Activated CD4-positive, alpha-beta T cell treated with anti-CD3 and anti-CD28 coated beads, Interleukin-2, amount 50 U/mL, for 16 hours (primary cell): ENCODE measurements around the gene FZR1.
"Not testable (repeated sequence)": the region's sequence is repeated elsewhere in the genome, so short reads cannot be mapped to it uniquely, and the experiment has no call there.

Experiments used
- DNase-seq: peaks from one replicate; pipeline ENCODE4 v3.0.0-alpha.2; 2020

FZR1 gene

DNA sequence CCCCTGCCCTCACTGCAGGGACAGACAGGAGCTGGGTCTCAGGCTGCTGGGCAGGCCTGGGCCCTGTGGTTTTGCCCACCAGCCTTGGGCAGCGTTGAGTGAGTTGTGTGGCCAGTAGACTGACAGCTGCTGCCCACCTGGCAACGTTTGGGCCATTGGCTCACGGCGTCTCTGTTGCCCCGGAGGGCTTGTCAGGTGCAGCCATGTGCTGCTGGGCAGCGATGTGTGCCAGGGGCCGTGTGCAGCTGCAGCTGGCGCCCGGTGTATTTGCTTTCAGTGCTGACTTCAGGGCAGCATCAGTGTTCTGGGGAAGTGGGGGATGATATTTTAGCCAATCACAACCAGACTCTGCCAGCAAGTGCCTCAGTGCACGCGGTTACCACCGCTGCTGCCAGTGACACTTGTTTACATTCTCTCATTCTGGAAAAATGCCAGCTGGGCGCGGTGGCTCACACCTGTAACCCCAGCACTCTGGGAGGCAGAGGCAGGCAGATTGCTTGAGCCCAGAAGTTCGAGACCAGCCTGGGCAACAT is 10.6 kb downstream of the FZR1 start:
- DNase-seq = no peak

GRCh38 chr19:3517638-3518037 is 11.5 kb downstream of the FZR1 start:
- DNase-seq = no peak

GRCh38 chr19:3518255-3518654 is 12.1 kb downstream of the FZR1 start:
- DNase-seq = no peak

- DNase-seq = no peak
Observed at GRCh38 chr19:3518659-3519058, 12.5 kb downstream of the FZR1 start.

DNA sequence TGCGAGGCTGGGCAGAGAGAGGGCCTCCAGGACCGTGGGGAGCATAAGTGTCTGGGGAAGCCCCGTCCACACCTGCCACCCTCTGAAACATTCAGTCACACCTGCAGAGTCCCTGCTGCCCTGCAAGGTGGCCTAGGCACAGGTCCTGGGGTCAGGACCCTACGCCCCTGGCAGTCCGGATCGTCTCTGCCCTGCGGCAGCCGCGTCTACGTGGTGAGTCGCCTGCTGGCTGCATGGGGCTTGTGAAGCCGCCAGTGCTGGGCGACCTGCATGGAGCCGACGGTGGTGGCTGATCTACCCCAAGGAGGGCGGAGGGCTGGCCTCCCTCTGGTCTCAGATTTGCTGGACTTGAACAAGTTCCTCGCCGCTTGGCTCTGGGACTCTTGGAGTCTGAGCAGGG is 13.0 kb downstream of the FZR1 start:
- DNase-seq = no peak

DNA sequence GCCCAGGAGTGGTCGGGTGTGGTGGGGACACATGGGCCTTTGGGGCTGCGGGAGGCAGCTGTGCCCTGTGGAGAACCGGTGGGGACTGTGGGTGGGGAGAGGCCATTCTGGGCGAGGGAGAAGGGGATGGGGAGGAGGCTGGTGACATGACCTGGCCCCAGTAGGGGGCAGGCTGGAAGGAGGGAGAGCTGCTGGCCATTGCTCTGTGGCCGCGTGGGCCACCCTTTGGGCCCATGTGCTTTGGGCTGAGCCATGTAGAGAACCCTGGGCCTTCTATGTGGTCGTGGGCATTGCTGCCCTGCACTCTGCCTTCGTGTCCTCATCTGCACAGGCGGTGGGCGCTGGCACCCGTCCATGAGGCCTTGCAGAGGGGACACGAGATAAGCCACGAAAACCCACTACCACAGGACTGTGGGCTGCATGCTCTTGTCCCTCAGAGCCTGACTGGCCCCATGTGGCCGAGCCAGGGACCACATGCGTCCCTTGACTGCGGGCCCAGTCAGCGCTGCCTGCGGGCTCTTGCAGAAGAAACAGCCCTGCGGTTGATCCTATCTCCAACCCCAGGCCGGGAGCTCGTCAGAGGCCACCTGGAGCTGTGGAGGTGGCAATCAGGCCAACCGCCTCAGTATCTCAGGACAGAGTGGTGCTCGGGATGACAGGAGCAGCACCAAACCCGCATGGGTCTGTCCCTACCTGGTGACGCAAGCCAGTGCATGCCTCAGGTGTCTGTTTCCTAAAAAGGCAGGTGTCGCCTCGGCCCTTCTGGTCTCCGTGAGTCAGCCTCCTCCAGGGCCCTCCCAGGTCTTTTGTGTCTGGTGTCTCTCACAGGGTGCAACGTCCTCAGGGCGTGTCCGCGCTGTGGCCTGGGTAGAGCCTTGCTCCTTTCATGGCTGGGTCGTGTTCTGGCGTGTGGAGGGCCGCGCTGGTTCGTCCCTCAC is 14.3 kb downstream of the FZR1 start:
- no peak for DNase-seq

GRCh38 chr19:3521104-3521445 is 15.0 kb downstream of the FZR1 start:
- DNase-seq = no peak

- no peak for DNase-seq
Observed at GRCh38 chr19:3522421-3523360, 16.6 kb downstream of the FZR1 start.

- no peak for DNase-seq
Observed at GRCh38 chr19:3523361-3524077, 17.4 kb downstream of the FZR1 start.

- no peak for DNase-seq
Observed at GRCh38 chr19:3524078-3524842, 18.1 kb downstream of the FZR1 start.

DNA sequence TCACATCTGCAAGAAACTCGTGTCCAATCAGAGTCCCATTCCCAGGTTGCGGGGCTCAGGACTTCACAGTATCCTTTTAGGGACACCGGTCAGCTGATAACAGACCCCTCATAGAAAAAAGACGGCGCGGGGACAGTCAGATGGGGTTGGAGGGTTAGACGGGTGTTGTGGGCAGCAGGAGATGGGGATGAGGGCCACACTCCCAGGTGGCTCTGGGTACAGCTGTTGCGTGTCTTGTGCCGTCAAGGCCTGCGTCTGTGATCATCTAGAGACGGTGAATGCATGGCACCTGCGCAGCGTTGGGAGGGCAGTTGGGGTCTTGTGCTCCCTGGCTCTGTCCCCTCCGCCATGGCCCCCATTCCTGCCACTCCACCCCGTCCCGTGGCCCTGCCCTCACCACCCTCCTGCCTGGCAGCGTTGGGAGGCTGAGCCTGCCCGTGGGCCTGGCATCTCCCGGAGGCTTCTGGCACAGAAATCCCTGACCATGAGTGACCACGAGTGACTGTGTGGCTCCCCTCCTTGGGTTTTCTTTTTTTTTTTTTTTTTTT is 18.9 kb downstream of the FZR1 start:
- DNase-seq = no peak

DNA sequence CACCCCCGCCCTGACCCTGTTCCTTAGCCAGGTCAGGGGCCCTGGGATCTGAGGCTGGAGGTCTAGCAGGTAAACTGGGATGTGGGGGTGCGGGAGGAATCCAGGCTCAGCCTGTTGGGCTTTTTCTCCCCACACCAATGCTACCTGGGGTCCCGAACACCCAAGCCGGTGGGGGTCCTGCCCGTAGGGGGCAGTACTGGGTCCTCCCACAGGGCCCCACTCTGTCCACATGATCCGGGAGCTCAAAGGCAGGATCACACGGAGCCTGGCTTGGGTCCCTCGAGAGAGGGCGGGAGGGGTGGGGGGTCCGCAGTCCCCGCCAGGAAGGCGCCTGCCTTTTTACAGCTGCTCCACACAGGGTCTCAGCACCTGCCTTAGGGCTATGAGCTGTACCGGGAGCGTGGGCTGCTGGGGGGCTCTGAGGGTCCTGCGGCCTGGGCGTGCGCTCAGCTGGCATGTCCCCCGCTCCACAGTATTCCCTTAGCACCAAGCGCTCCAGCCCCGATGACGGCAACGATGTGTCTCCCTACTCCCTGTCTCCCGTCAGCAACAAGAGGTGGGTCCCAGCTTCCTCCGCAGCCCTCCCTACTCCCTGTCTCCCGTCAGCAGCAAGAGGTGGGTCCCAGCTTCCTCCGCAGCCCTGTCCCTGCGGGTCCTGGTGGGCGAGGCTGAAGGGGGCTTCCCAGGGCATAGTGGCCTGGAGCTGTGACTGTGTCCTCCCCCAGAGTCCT is 20.6 kb downstream of the FZR1 start:
- DNase-seq = no peak

DNA sequence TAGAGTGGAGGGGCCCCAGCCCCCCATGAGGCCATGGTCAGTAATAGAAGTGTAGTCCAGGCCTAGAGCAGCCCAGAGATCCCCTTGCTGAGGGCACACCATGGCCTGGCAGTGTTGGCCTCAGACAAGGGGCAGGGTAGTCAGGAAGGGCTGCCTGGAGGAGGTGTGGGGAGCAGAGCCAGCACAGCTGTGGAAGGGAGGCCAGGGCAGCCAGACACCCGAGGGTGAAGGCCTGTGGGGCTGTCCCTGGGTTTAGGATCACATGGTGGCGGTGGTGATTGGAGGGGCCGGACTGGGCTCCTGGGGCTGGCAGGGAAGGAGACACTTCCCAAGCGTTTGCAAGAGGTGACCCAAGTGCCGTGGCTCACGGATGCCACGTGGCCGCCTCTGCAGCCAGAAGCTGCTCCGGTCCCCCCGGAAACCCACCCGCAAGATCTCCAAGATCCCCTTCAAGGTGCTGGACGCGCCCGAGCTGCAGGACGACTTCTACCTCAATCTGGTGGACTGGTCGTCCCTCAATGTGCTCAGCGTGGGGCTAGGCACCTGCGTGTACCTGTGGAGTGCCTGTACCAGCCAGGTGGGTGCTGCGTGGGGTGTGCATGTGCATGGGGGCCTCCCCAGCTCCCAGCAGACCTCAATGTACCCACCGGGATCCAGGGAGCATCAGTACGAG is 21.3 kb downstream of the FZR1 start:
- DNase-seq = no peak

GRCh38 chr19:3528080-3528479 is 22.0 kb downstream of the FZR1 start:
- DNase-seq = no peak

DNA sequence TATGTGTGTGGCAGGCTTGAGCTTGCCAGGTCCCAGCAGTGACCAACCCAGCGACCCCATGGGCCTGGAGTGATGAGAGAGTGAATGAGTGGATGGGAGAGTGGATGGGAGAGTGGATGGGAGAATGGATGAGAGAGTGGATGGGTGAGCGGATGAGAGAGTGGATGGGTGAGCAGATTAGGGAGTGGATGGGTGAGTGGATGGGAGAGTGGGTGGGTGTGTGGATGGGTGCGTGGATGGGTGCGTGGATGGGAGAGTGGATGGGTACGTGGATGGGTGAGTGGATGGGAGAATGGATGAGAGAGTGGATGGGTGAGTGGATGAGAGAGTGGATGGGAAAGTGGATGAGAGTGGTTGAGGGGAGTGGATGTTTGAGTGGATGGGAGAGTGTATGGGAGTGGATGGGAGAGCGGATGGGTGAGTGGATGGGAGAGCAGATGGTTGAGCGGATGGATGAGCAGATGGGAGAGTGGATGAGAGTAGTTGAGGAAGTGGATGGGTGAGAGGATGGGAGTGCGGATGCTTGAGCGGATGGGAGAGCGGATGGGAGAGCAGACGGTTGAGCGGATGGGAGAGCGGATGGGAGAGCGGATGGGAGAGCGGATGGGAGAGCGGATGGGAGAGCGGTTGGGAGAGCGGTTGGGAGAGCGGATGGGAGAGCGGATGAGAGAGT is 22.6 kb downstream of the FZR1 start:
- no peak for DNase-seq

GRCh38 chr19:3529299-3529698 is 23.2 kb downstream of the FZR1 start:
- DNase-seq = not testable (repeated sequence)

GRCh38 chr19:3530389-3530788 is 24.3 kb downstream of the FZR1 start:
- DNase-seq = no peak

- DNase-seq = no peak
Observed at GRCh38 chr19:3531716-3532115, 25.6 kb downstream of the FZR1 start.

- DNase-seq = no peak
Observed at GRCh38 chr19:3532154-3532786, 26.2 kb downstream of the FZR1 start.
